GM12878 (cell line): ENCODE measurements around the gene ALG8.

Experiments
- BMI1 ChIP-seq: fragments of 450-650 bp; IDR thresholded peaks from 2 replicates; pipeline ENCODE4 v1.6.1; 2016; ENCODE audit warnings: mild to moderate bottlenecking, moderate library complexity, borderline replicate concordance
- EP300 ChIP-seq, 2 experiments: fragments of 150-350 bp in 1 of 2; IDR thresholded peaks; 2 replicates each; pipeline ENCODE4 v1.6.1; 2011 to 2012; ENCODE audit warnings: low read depth in 2 of 2, low read length in 2 of 2, borderline replicate concordance in 1 of 2, improper control_type of control experiment in 1 of 2, inconsistent platforms in 1 of 2; ENCODE audit not compliant: control insufficient read depth in 1 of 2
- FOXM1 ChIP-seq: IDR thresholded peaks from 2 replicates; pipeline ENCODE4 v1.6.1; 2012; ENCODE audit warnings: low read depth, mild to moderate bottlenecking, inconsistent platforms, low read length, moderate library complexity
- GABPA ChIP-seq: IDR thresholded peaks from 2 replicates; pipeline ENCODE4 v1.6.1; 2014; ENCODE audit warnings: antibody characterized with exemption, low read depth, mild to moderate bottlenecking, inconsistent platforms
- JUND ChIP-seq: IDR thresholded peaks from 2 replicates; pipeline ENCODE4 v1.6.1; 2012; ENCODE audit warnings: low read depth, mild to moderate bottlenecking, low read length, improper control_type of control experiment, moderate library complexity
- KDM1A ChIP-seq: fragments of 200-600 bp; sonication (generic); IDR thresholded peaks from 2 replicates; pipeline ENCODE4 v1.6.1; 2016; ENCODE audit warnings: borderline replicate concordance
- POLR2A ChIP-seq: IDR thresholded peaks from 2 replicates; pipeline ENCODE4 v1.6.1; 2011; ENCODE audit warnings: low read depth, mild to moderate bottlenecking, low read length
- STAT3 ChIP-seq: IDR thresholded peaks from 2 replicates; pipeline ENCODE4 v1.6.1; 2011; ENCODE audit warnings: low read depth, low read length, improper control_type of control experiment
- TF ChIP-seq, protein P1 (sequence below), 3 experiments: IDR thresholded peaks in 2 of 3; conservative IDR thresholded peaks in 1 of 3; 2 replicates each; pipeline ENCODE4 v1.5.1; 2011; ENCODE audit warnings: low read depth in 3 of 3, low read length in 3 of 3, mild to moderate bottlenecking in 3 of 3, control low read depth in 2 of 3, moderate library complexity in 2 of 3, inconsistent platforms in 1 of 3, mixed read lengths in 1 of 3; ENCODE audit not compliant: control insufficient read depth in 2 of 3, insufficient read depth in 1 of 3; ENCODE audit errors: extremely low read depth in 1 of 3
- TF ChIP-seq, protein P2 (sequence below): IDR thresholded peaks from 2 replicates; pipeline ENCODE4 v1.6.1; 2011; ENCODE audit warnings: low read depth, low read length, improper control_type of control experiment, borderline replicate concordance

DNA sequence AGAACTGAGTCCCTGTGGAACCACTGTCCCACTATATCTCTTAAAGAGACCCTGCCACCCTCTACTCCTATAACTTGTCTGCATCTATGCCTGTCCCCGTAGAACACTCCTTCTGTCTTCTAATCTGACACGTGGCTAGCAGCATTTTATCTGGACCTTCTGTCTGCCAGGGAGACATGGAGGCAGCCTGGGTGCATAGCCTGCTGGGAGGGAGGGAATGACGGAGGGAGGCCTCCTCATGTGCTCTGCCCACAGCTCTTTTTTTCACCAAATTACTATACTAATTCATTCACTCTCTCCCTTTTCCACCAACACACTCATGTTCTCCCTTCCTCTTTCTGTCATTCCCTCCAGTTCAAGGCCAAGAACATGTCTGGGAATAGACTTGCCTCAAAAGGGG is 83.3 kb downstream of the ALG8 start:
- TF ChIP-seq, protein P1, sequence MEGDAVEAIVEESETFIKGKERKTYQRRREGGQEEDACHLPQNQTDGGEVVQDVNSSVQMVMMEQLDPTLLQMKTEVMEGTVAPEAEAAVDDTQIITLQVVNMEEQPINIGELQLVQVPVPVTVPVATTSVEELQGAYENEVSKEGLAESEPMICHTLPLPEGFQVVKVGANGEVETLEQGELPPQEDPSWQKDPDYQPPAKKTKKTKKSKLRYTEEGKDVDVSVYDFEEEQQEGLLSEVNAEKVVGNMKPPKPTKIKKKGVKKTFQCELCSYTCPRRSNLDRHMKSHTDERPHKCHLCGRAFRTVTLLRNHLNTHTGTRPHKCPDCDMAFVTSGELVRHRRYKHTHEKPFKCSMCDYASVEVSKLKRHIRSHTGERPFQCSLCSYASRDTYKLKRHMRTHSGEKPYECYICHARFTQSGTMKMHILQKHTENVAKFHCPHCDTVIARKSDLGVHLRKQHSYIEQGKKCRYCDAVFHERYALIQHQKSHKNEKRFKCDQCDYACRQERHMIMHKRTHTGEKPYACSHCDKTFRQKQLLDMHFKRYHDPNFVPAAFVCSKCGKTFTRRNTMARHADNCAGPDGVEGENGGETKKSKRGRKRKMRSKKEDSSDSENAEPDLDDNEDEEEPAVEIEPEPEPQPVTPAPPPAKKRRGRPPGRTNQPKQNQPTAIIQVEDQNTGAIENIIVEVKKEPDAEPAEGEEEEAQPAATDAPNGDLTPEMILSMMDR (IDR thresholded peaks at IDR 0.05 in 2 of 3, conservative IDR thresholded peaks at IDR 0.05 in 1 of 3; ENCODE audit: control insufficient read depth in 2 of 3, extremely low read depth in 1 of 3, insufficient read depth in 1 of 3, low read depth in 3 of 3, low read length in 3 of 3), result no peak
- TF ChIP-seq BMI1, result no peak
- no peak for TF ChIP-seq KDM1A
- TF ChIP-seq JUND, result no peak
- no peak for TF ChIP-seq STAT3
- no peak for TF ChIP-seq POLR2A
- TF ChIP-seq EP300 (IDR thresholded peaks at IDR 0.05; ENCODE audit: borderline replicate concordance in 1 of 2, control insufficient read depth in 1 of 2, low read depth in 2 of 2, low read length in 2 of 2), result no peak
- TF ChIP-seq GABPA, result no peak
- TF ChIP-seq, protein P2, sequence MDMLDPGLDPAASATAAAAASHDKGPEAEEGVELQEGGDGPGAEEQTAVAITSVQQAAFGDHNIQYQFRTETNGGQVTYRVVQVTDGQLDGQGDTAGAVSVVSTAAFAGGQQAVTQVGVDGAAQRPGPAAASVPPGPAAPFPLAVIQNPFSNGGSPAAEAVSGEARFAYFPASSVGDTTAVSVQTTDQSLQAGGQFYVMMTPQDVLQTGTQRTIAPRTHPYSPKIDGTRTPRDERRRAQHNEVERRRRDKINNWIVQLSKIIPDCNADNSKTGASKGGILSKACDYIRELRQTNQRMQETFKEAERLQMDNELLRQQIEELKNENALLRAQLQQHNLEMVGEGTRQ, result no peak
- no peak for TF ChIP-seq FOXM1
